IMR-90 (cell line): Measurements from ENCODE around the gene ANKMY1. TPM values are rescaled to one million over a fixed set of nuclear protein-coding genes. Genes with fewer than 3 reads are reported as not detected.
"Not testable (repeated sequence)": the region's sequence is repeated elsewhere in the genome, so short reads cannot be mapped to it uniquely, and the experiment has no call there.

Experiments used
- ATAC-seq: fragments of 200-7000 bp; cut with Tn5 transposase; 2 replicates; pipeline ENCODE4 v1.9.1; 2020; ENCODE audit warnings: low read depth, mild to moderate bottlenecking, moderate library complexity
- BruUV-seq: library from RNA; stranded (reverse); fragments of 400-500 nt; replicated peaks from 2 replicates; lab custom pipeline; 2021; lab: Mats Ljungman, UMichigan
- CTCF ChIA-PET: fragments of 300-600 bp; formaldehyde crosslinking; extraction: SDS; loops from one replicate; lab custom pipeline; 2021; ENCODE audit warnings: antibody characterized with exemption; lab: Yijun Ruan, JAX
- POLR2A ChIA-PET: fragments of 300-600 bp; sonication (Branson Sonifier 250); formaldehyde crosslinking; loops from one replicate; lab custom pipeline; 2022; ENCODE audit warnings: antibody characterized with exemption; ENCODE audit not compliant: unreplicated experiment; lab: Charles Lee
- DNase-seq: peaks from one replicate; pipeline ENCODE4 v3.0.0; 2013
- H2AFZ ChIP-seq: replicated peaks from 2 replicates; pipeline ENCODE3; 2013; ENCODE audit warnings: low read length, mild to moderate bottlenecking; ENCODE audit not compliant: poor library complexity
- H2AK5ac ChIP-seq: 2 replicates; pipeline ENCODE4 v1.6.1; 2013; ENCODE audit warnings: low read depth, low read length, inconsistent platforms
- H2AK9ac ChIP-seq: replicated peaks from 2 replicates; pipeline ENCODE3; 2013; ENCODE audit warnings: mild to moderate bottlenecking, low read depth, low read length, moderate library complexity; ENCODE audit not compliant: poor library complexity
- H2BK120ac ChIP-seq: 2 replicates; pipeline ENCODE4 v1.6.1; 2013; ENCODE audit warnings: low read depth, low read length, inconsistent platforms
- H2BK15ac ChIP-seq: 3 replicates; pipeline ENCODE4 v1.6.1; 2013; ENCODE audit warnings: low read depth, low read length, inconsistent platforms
- H2BK20ac ChIP-seq: 2 replicates; pipeline ENCODE4 v1.6.1; 2013; ENCODE audit warnings: low read depth, mild to moderate bottlenecking, inconsistent platforms, low read length, moderate library complexity
- H2BK5ac ChIP-seq: 2 replicates; pipeline ENCODE4 v1.6.1; 2013; ENCODE audit warnings: mild to moderate bottlenecking, low read depth, low read length, inconsistent platforms; ENCODE audit not compliant: poor library complexity, severe bottlenecking
- H3K14ac ChIP-seq: replicated peaks from 2 replicates; pipeline ENCODE4 v1.6.1; 2013; ENCODE audit warnings: low read depth, low read length, inconsistent platforms
- H3K18ac ChIP-seq: 2 replicates; pipeline ENCODE4 v1.6.1; 2013; ENCODE audit warnings: low read depth, low read length, control low read depth
- H3K23ac ChIP-seq: 2 replicates; pipeline ENCODE4 v1.6.1; 2013; ENCODE audit warnings: low read depth, low read length, inconsistent platforms
- H3K27ac ChIP-seq: 2 replicates; pipeline ENCODE4 v1.5.1; 2013; ENCODE audit warnings: mild to moderate bottlenecking, control low read depth, low read length; ENCODE audit not compliant: insufficient read depth
- H3K27me3 ChIP-seq: 2 replicates; pipeline ENCODE4 v1.6.1; 2013; ENCODE audit warnings: low read length; ENCODE audit not compliant: control insufficient read depth, insufficient read depth
- H3K36me3 ChIP-seq: 2 replicates; pipeline ENCODE4 v1.6.1; 2013; ENCODE audit warnings: low read length, mixed read lengths; ENCODE audit not compliant: control insufficient read depth, insufficient read depth
- H3K4ac ChIP-seq: 2 replicates; pipeline ENCODE4 v1.6.1; 2013; ENCODE audit warnings: low read depth, low read length, inconsistent platforms
- H3K4me1 ChIP-seq: 2 replicates; pipeline ENCODE4 v1.6.1; 2013; ENCODE audit warnings: low read length, mixed read lengths; ENCODE audit not compliant: control insufficient read depth, insufficient read depth
- H3K4me2 ChIP-seq: 2 replicates; pipeline ENCODE4 v1.6.1; 2013; ENCODE audit warnings: low read depth, mild to moderate bottlenecking, control low read depth, low read length, moderate library complexity
- H3K4me3 ChIP-seq: 2 replicates; pipeline ENCODE4 v1.5.1; 2013; ENCODE audit warnings: low read depth, mild to moderate bottlenecking, control low read depth, low read length, moderate library complexity; ENCODE audit not compliant: insufficient read depth
- H3K56ac ChIP-seq: 2 replicates; pipeline ENCODE4 v1.6.1; 2013; ENCODE audit warnings: low read length, inconsistent platforms; ENCODE audit not compliant: insufficient read depth; ENCODE audit errors: extremely low read depth
- H3K79me1 ChIP-seq, 2 experiments: 2 replicates each; pipeline ENCODE4 v1.6.1; 2013; ENCODE audit warnings: low read length in 2 of 2, inconsistent platforms in 1 of 2, low read depth in 1 of 2
- H3K9ac ChIP-seq: 2 replicates; pipeline ENCODE4 v1.6.1; 2013; ENCODE audit warnings: low read depth, low read length, control low read depth
- H3K9me1 ChIP-seq: 2 replicates; pipeline ENCODE4 v1.6.1; 2013; ENCODE audit warnings: low read length, inconsistent platforms; ENCODE audit not compliant: insufficient read depth
- H3K9me3 ChIP-seq: 2 replicates; pipeline ENCODE4 v1.6.1; 2013; ENCODE audit warnings: low read length; ENCODE audit not compliant: control insufficient read depth, insufficient read depth
- H4K20me1 ChIP-seq: 2 replicates; pipeline ENCODE4 v1.6.1; 2013; ENCODE audit warnings: low read length, inconsistent platforms; ENCODE audit not compliant: insufficient read depth
- H4K5ac ChIP-seq: 2 replicates; pipeline ENCODE4 v1.6.1; 2013; ENCODE audit warnings: mild to moderate bottlenecking, low read depth, low read length, control low read depth
- H4K8ac ChIP-seq, 2 experiments: 2 replicates each; pipeline ENCODE4 v1.6.1; 2013; ENCODE audit warnings: low read depth in 2 of 2, low read length in 2 of 2, control low read depth in 1 of 2, inconsistent platforms in 1 of 2
- H4K91ac ChIP-seq: 2 replicates; pipeline ENCODE4 v1.6.1; 2013; ENCODE audit warnings: low read depth, low read length, inconsistent platforms; ENCODE audit not compliant: insufficient read depth
- WGBS, 2 experiments: methylation state at CpG; one replicate each; pipeline versions ENCODE4 v1.1.5 to v1.1.7; 2013; ENCODE audit warnings: missing lambda C conversion rate in 2 of 2; ENCODE audit not compliant: insufficient read length in 1 of 2; ENCODE audit errors: extremely low coverage in 2 of 2; 5-methylcytosine and 5-hydroxymethylcytosine counted together
- dilution Hi-C: fragments of 300-500 bp; cut with HindIII; formaldehyde crosslinking; loops from one replicate; pipeline ENCODE4 v1.14.3; 2018; ENCODE audit warnings: low sequenced_read_pairs; ENCODE audit not compliant: unreplicated experiment
- in situ Hi-C: fragments of 300-500 bp; cut with MboI; formaldehyde crosslinking; loops from 3 replicates; pipeline ENCODE4 v1.14.3; 2019; ENCODE audit warnings: low sequenced_read_pairs, inconsistent platforms, mixed read lengths
- intact Hi-C: fragments of 100-400 bp; cut with micrococcal nuclease; formaldehyde crosslinking; loops from 2 replicates; pipeline ENCODE4 v1.10.0; 2022
- polyA plus RNA-seq, 3 experiments: library from polyadenylated mRNA; depleted of rRNA; stranded (reverse); fragments of >200 nt; gene quantifications; 2 replicates each; pipeline ENCODE4 v1.2.3, GENCODE V29; 2012; ENCODE audit warnings: low replicate concordance in 1 of 3
- total RNA-seq: library from RNA; depleted of rRNA; stranded (reverse); fragments of >200 nt; gene quantifications from 2 replicates; pipeline ENCODE4 v1.2.3, GENCODE V29; 2012

Gene ANKMY1
- total and polyA plus RNA-seq, 2 of the 4 experiments (the other 2 are of a cell fraction) = 2.9 to 5.5 TPM

- H3K14ac ChIP-seq, H3K23ac ChIP-seq, BruUV-seq, H3K4ac ChIP-seq, H2BK20ac ChIP-seq, CTCF ChIA-PET, H2BK5ac ChIP-seq, H3K9me3 ChIP-seq, H4K8ac ChIP-seq, H3K18ac ChIP-seq, H3K9ac ChIP-seq, H3K27me3 ChIP-seq, DNase-seq, H2BK15ac ChIP-seq, ATAC-seq, H3K36me3 ChIP-seq, H3K4me3 ChIP-seq, dilution Hi-C loops, H2BK120ac ChIP-seq, POLR2A ChIA-PET, H3K56ac ChIP-seq, H2AK9ac ChIP-seq, H3K27ac ChIP-seq, in situ Hi-C loops, H4K5ac ChIP-seq, H3K4me2 ChIP-seq, H2AFZ ChIP-seq: not testable (repeated sequence)
- Histone ChIP-seq H4K91ac (0 out of 2 replicates have a peak overlapping the region, but pooled peaks have one; percentile 6), H3K9me1 (peaks cover 37% of the 10 kb centered on the region), H3K79me1 (peaks cover 24 to 69% of the 10 kb centered on the region in 2 experiments), H4K20me1 (peaks cover 19% of the 10 kb centered on the region), H2AK5ac (0 out of 2 replicates have a peak overlapping the region, but pooled peaks have one; percentile 1), H3K4me1 (peaks cover 33% of the 10 kb centered on the region)
- 98% methylated on average over 7 of the region's 17 CpGs; no CpG with 5 or more reads in 1 of the 2 experiments for whole genome bisulfite sequencing, 2 experiments
- intact Hi-C loops = loop anchor here (10.0 kb wide), 1 partner anchor 432 kb away; the partner anchor contains the start of gene SNED1
Observed at GRCh38 chr2:240563231-240563630, 5.4 kb upstream of the ANKMY1 start.
